Testis (tissue), 3 donors: ENCODE measurements around the gene GINS2. TPM values are rescaled to one million over a fixed set of nuclear protein-coding genes. Genes with fewer than 3 reads are reported as not detected.

Source experiments
- DNase-seq: peaks from one replicate; pipeline ENCODE4 v3.0.0-alpha.2; 2019
- H3K27ac ChIP-seq, 2 donors: fragments of 200-600 bp; sonication (generic); one replicate each; pipeline ENCODE4 v1.5.1; 2019
- H3K27me3 ChIP-seq: fragments of 200-600 bp; sonication (generic); one replicate; pipeline ENCODE4 v1.5.1; 2019
- H3K36me3 ChIP-seq: fragments of 200-600 bp; sonication (generic); one replicate; pipeline ENCODE4 v1.5.1; 2017; ENCODE audit warnings: low read depth; ENCODE audit errors: missing control alignments
- H3K4me1 ChIP-seq: fragments of 200-600 bp; sonication (generic); one replicate; pipeline ENCODE4 v1.5.1; 2019
- H3K4me3 ChIP-seq, 2 donors: fragments of 200-600 bp; sonication (generic); one replicate each; pipeline ENCODE4 v1.5.1; 2017 to 2019
- H3K9me3 ChIP-seq: fragments of 200-600 bp; sonication (generic); one replicate; pipeline ENCODE4 v1.5.1; 2017
- POLR2A ChIP-seq: fragments of 450-650 bp; IDR thresholded peaks from one replicate; pipeline ENCODE4 v1.6.1; 2017; ENCODE audit warnings: antibody characterized with exemption, mild to moderate bottlenecking, moderate library complexity
- WGBS, 2 donors: methylation state at CpG; one replicate each; pipeline ENCODE4 v1.1.5; 2018; 5-methylcytosine and 5-hydroxymethylcytosine counted together
- intact Hi-C: fragments of 100-400 bp; cut with DNase I; formaldehyde crosslinking; loops from one replicate; pipeline ENCODE4 v1.15.1; 2023; ENCODE audit warnings: low total_unique reads
- polyA plus RNA-seq: library from polyadenylated mRNA; stranded (reverse); fragments of 350-450 nt; fragmentation: Illumina TruSeq; extraction: RNeasy Lipid Tissue Mini Kit (QIAGEN cat#74804); gene quantifications from one replicate; pipeline ENCODE4 v1.2.3, GENCODE V29; 2014; ENCODE audit warnings: low read depth, low replicate concordance; ENCODE audit not compliant: insufficient read depth
- total RNA-seq, 2 donors: library from RNA; depleted of rRNA; stranded (reverse); fragments of >200 nt; gene quantifications; one replicate each; pipeline ENCODE4 v1.2.3, GENCODE V29; 2016
- TF ChIP-seq, protein P1 (sequence below), 3 experiments: fragments of 450-650 bp in 2 of 3; fragments of 200-600 bp in 1 of 3; sonication (generic) in 1 of 3; IDR thresholded peaks; one replicate each; pipeline ENCODE4 v1.5.1; 2016 to 2019; ENCODE audit warnings: antibody characterized with exemption in 3 of 3, mild to moderate bottlenecking in 2 of 3, moderate library complexity in 1 of 3

Gene GINS2
- total and polyA plus RNA-seq, 3 donors from 2014 or later, result 8.9 to 13.8 (median 11.8) TPM

GRCh38 chr16:85643631-85644030, 45.1 kb downstream of the GINS2 start:
- Histone ChIP-seq H3K4me1 (peaks cover 23% of the 10 kb centered on the region), H3K27ac (no peak overlapping the region), H3K27me3 (no peaks in the 10 kb centered on the region), H3K4me3 (no peak overlapping the region), H3K9me3 (no peaks in the 10 kb centered on the region), H3K36me3 (no peaks in the 10 kb centered on the region)
- no peak for DNase-seq
- WGBS, 2 donors, result 76 to 79% methylated on average over 6 to 8 of the region's 8 CpGs
- intact Hi-C loops, result no loop called here
- TF ChIP-seq, protein P1, sequence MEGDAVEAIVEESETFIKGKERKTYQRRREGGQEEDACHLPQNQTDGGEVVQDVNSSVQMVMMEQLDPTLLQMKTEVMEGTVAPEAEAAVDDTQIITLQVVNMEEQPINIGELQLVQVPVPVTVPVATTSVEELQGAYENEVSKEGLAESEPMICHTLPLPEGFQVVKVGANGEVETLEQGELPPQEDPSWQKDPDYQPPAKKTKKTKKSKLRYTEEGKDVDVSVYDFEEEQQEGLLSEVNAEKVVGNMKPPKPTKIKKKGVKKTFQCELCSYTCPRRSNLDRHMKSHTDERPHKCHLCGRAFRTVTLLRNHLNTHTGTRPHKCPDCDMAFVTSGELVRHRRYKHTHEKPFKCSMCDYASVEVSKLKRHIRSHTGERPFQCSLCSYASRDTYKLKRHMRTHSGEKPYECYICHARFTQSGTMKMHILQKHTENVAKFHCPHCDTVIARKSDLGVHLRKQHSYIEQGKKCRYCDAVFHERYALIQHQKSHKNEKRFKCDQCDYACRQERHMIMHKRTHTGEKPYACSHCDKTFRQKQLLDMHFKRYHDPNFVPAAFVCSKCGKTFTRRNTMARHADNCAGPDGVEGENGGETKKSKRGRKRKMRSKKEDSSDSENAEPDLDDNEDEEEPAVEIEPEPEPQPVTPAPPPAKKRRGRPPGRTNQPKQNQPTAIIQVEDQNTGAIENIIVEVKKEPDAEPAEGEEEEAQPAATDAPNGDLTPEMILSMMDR (IDR thresholded peaks at IDR 0.05), result no peak
- no peak for TF ChIP-seq POLR2A

DNA sequence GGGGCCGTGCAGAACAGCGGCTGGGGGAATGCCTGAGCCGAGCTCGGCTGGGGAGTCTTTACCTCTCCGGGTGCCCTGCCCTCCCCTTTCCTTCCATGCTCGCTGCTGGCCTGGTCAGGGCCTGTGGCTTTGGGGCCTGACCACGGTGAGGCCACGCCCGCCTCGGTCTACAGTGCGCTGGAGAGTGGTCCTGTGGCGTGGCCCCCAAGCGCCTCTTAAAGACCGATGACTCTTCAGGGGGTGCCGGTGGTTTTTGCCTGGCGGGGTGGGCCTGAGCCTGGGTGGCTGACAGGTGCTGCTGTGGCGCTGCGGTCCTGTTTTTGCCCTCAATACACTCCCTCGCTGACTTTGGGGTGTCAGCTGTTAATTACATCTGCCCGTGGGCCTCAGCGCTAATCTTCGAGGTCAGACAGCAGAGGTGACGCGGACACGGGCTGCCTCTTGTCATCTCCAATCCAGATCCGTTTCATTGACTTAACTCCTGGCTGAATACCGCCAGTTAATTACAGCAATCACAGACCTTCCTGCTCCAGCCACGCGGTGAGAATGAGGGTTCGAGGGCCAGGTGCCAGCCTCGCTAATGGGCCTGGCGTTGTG, 45.9 kb downstream of the GINS2 start:
- no peaks in the 10 kb centered on the region for H3K36me3 ChIP-seq
- H3K27me3 ChIP-seq, result no peaks in the 10 kb centered on the region
- H3K9me3 ChIP-seq, result no peaks in the 10 kb centered on the region
- H3K27ac ChIP-seq, result no peak overlapping the region
- intact Hi-C loops, result no loop called here
- no peak for TF ChIP-seq POLR2A
- TF ChIP-seq, protein P1 (IDR thresholded peaks at IDR 0.05), result no peak
- peaks cover 31% of the 10 kb centered on the region for H3K4me1 ChIP-seq
- no peak for DNase-seq
- 91 to 95% methylated on average over 14 to 32 of the region's 32 CpGs for WGBS, 2 donors
- no peak overlapping the region for H3K4me3 ChIP-seq

DNA sequence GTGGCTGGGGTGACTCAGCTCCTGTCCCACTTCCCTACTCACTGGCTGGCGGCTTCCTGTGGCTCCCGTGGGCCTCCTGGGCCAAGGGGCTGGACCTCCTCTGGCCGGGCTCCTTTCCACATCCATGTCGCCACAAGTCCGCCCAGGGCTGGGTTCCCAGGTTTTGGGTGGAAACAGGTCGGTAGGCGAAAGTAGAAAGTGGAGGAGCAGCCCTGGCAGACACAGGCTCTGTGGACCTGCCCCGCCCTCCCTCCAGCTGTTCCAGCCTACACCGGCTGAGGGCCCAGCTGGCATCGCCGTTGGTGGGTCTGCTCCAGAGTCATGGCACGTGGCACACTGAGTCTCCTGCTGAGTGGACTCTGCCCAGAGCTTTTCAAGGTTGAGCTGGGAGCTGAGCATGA, 47.0 kb downstream of the GINS2 start:
- 60 to 73% methylated on average over 2 to 12 of the region's 12 CpGs for WGBS, 2 donors
- peaks cover 39% of the 10 kb centered on the region for H3K4me1 ChIP-seq
- H3K9me3 ChIP-seq, result no peaks in the 10 kb centered on the region
- peak; percentile 71 for DNase-seq
- H3K36me3 ChIP-seq, result no peaks in the 10 kb centered on the region
- no peak for TF ChIP-seq POLR2A
- TF ChIP-seq, protein P1 (IDR thresholded peaks at IDR 0.05), result no peak
- no peak overlapping the region for H3K27ac ChIP-seq
- no peak overlapping the region for H3K4me3 ChIP-seq
- H3K27me3 ChIP-seq, result no peaks in the 10 kb centered on the region
- intact Hi-C loops, result no loop called here

- TF ChIP-seq POLR2A, result no peak
- TF ChIP-seq, protein P1 (IDR thresholded peaks at IDR 0.05), result no peak
- no peaks in the 10 kb centered on the region for H3K27me3 ChIP-seq
- H3K9me3 ChIP-seq, result no peaks in the 10 kb centered on the region
- peaks cover 39% of the 10 kb centered on the region for H3K4me1 ChIP-seq
- H3K4me3 ChIP-seq, result no peak overlapping the region
- intact Hi-C loops, result no loop called here
- no peaks in the 10 kb centered on the region for H3K36me3 ChIP-seq
- H3K27ac ChIP-seq, result no peak overlapping the region
- DNase-seq, result no peak
- 85 to 90% methylated on average over 24 of the region's 24 CpGs for WGBS, 2 donors
Observed at GRCh38 chr16:85641305-85641704, 47.4 kb downstream of the GINS2 start.

DNA sequence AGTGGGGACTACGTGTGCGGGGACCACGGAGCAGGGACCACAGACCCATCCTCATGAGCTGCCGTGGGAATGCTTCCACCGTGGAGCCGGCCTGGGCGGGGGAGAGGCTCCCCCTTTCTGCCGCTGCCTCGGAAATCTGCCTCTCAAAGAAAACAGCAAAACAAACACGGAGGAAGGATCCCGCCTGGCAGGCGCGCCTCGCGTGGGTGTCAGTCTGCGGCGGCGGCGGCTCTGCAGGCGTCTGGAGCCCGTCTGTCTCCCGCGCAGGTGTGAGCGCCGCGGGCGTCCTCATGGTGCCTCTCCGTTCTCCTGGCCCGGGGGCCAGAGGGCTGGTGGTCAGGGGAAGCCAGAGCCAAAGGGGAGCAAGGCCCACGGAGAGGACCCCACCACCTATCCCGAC, 48.2 kb downstream of the GINS2 start:
- 80 to 83% methylated on average over 7 to 28 of the region's 31 CpGs for WGBS, 2 donors
- no peak for DNase-seq
- H3K4me3 ChIP-seq, result no peak overlapping the region
- no peak overlapping the region for H3K27ac ChIP-seq
- TF ChIP-seq POLR2A, result no peak
- TF ChIP-seq, protein P1 (IDR thresholded peaks at IDR 0.05), result no peak
- intact Hi-C loops, result no loop called here
- H3K9me3 ChIP-seq, result no peaks in the 10 kb centered on the region
- no peaks in the 10 kb centered on the region for H3K27me3 ChIP-seq
- no peaks in the 10 kb centered on the region for H3K36me3 ChIP-seq
- peaks cover 41% of the 10 kb centered on the region for H3K4me1 ChIP-seq
